ENCODE results near the gene EP300. TPM values are rescaled to one million over a fixed set of nuclear protein-coding genes. Genes with fewer than 3 reads are reported as not detected.

Gene EP300
- total RNA-seq, 3 donors from 2014 or later = 61.7 to 92.1 (median 88.1) TPM

DNA sequence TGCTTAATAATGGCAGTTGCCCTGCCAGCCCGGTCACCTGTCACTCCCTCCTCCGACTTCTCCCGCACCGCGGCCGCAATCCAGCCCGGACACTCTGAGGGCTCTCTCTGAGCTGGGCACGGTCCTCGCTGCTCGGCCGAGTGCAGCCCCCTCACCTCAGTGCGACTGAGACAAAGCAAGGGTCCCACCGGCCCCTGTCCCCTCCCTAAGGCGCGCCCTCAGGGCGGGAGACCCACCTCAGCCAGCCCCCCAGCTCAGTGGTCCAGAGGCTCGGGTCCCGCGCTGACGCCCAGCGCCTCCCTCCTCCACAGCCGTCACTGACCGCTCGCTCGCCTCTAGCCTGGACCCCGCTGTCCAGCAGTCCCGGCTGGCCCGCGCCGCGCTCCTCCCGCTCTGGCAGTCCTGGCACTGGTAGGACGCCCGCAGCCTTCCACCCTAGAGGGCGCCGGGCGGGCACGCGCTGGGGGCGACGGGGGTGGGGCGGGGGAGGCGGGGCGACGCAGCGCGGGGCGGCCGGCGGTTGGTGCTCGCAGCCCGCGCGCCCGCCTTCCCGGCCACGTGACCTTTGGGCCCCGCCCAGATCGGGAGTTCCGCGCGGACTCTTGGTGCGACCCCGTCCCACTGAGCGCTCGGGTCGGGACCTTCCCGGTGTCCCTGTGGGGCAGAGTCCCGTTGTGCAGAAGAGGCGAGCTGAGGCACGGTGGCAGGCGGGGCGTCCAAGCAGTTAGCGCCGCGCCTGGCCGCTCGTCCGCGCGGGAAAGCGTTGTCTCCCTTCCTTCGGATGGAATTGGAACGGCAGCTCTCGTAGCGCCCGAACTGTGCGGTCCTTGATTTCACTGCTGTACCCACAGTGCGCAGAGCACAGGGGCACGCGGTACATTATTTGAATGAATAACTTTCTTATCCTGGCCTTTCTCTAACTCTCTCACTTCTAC, 104.9 kb downstream of the EP300 start:
- Histone ChIP-seq H3K4me1 (ENCODE audit: low read depth) (peaks cover 15% of the 10 kb centered on the region), H3K36me3 (ENCODE audit: low read depth) (no peaks in the 10 kb centered on the region), H3K9me3 (no peaks in the 10 kb centered on the region), H3K4me3 (peak overlapping the region; percentile 57)
- ATAC-seq = peak; percentile 94
- intact Hi-C loops (cut with DNase I, micrococcal nuclease) = no loop called here
- TF ChIP-seq, protein P1, sequence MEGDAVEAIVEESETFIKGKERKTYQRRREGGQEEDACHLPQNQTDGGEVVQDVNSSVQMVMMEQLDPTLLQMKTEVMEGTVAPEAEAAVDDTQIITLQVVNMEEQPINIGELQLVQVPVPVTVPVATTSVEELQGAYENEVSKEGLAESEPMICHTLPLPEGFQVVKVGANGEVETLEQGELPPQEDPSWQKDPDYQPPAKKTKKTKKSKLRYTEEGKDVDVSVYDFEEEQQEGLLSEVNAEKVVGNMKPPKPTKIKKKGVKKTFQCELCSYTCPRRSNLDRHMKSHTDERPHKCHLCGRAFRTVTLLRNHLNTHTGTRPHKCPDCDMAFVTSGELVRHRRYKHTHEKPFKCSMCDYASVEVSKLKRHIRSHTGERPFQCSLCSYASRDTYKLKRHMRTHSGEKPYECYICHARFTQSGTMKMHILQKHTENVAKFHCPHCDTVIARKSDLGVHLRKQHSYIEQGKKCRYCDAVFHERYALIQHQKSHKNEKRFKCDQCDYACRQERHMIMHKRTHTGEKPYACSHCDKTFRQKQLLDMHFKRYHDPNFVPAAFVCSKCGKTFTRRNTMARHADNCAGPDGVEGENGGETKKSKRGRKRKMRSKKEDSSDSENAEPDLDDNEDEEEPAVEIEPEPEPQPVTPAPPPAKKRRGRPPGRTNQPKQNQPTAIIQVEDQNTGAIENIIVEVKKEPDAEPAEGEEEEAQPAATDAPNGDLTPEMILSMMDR (IDR thresholded peaks at IDR 0.05) = no peak
- DNase-seq = peak; percentile 87 to 90 (median 89)

DNA sequence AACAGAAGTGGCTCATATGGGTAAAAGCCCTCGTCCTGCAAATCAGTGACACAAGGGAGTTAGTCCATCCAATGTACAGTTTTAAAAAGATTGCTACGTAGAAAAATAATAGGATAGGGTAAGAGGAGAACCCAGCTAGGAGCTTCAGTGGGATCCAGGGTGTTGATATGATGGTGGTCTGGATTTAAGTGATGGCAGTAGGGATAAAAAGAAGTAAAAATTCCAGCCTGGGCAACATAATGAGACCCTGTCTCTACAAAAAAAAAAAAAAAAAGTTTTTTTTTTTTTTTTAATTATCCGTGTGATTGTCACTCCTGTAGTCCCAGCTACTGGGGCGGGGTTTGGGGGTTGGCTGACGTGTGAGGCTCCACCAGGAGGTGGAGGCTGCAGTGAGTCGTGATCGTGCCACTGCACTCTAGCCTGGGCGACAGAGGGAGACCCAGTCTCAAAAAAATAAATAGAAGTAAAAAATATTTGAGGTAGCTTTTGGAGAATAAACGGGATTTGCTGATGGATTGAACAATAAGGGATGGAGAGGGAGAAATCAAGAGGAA, 105.7 kb downstream of the EP300 start:
- no peak overlapping the region for H3K4me3 ChIP-seq
- intact Hi-C loops (cut with DNase I, micrococcal nuclease) = no loop called here
- TF ChIP-seq, protein P1 (IDR thresholded peaks at IDR 0.05) = no peak
- no peaks in the 10 kb centered on the region for H3K9me3 ChIP-seq
- ATAC-seq (peak; percentile 36), DNase-seq (peak; percentile 58 to 66 (median 59))
- H3K36me3 ChIP-seq (ENCODE audit: low read depth) = no peaks in the 10 kb centered on the region
- H3K4me1 ChIP-seq (ENCODE audit: low read depth) = peaks cover 15% of the 10 kb centered on the region

DNA sequence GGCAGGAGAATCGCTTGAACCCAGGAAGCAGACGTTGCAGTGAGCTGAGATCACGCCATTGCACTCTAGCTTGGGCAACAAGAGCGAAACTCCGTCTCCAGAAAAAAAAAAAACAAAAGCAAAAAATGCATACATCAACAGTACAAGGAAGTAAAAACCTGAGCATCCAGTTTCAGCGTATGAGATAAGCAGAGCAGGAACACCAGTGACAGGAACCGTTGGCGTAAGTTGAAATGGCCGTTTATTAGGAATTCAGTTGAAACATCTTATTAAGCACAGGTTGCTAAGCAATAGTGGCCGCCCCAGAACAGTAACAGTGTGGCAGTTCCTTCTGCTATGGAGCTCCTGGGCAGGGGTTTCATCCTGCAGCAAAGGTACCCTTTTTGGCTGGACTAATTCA, 108.7 kb downstream of the EP300 start:
- TF ChIP-seq, protein P1 (IDR thresholded peaks at IDR 0.05) = no peak
- intact Hi-C loops (cut with DNase I, micrococcal nuclease) = no loop called here

DNA sequence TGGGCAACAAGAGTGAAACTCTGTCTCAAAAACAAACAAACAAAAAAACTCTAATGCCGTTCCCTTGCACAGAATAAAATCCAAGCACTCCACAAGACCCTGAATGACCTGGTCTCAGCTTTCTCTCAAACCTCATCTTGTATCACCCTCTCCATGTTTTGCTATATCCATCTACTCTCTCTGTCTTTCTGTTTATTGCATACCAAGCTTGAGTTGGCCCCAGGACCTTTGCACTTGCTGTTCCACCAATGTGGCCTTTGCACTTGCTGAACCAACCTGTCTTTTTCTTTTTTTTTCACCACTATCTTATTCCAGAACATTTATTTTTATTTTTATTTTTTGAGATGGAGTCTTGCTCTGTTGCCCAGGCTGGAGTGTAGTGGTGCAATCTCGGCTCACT, 110.7 kb downstream of the EP300 start:
- TF ChIP-seq, protein P1 (IDR thresholded peaks at IDR 0.05) = no peak
- Histone ChIP-seq H3K4me1 (ENCODE audit: low read depth) (peaks cover 15% of the 10 kb centered on the region), H3K4me3 (no peak overlapping the region), H3K9me3 (no peaks in the 10 kb centered on the region), H3K36me3 (ENCODE audit: low read depth) (no peaks in the 10 kb centered on the region)
- DNase-seq (no peak), ATAC-seq (no peak)
- intact Hi-C loops (cut with DNase I, micrococcal nuclease) = no loop called here

More for the DNA sequence above, 108.7 kb downstream of the EP300 start:
- peaks cover 21% of the 10 kb centered on the region for H3K4me1 ChIP-seq (ENCODE audit: low read depth)
- H3K36me3 ChIP-seq (ENCODE audit: low read depth) = no peaks in the 10 kb centered on the region
- no peak for ATAC-seq
- no peaks in the 10 kb centered on the region for H3K9me3 ChIP-seq
- DNase-seq = no peak
- no peak overlapping the region for H3K4me3 ChIP-seq

DNA sequence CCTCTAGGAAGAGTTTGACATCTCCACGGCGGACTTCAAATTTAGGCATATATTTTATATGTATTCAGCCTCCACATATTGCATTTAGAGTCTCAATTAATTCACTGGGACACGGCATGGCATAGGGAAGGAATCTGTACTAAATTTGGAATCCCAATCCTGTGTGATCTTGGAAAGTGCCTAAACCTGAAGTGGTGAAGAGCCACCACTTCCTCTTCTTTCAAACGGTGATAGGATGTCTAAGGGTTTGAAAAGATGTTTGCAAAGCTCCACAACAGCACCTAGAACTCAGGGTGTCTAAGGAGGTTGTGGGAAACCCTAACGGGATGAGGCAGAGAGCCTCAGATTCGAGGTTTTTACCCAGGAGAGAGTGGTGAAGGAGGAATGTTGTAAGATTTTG, 111.7 kb downstream of the EP300 start:
- Histone ChIP-seq H3K4me3 (no peak overlapping the region), H3K9me3 (no peaks in the 10 kb centered on the region), H3K4me1 (ENCODE audit: low read depth) (peaks cover 8% of the 10 kb centered on the region), H3K36me3 (ENCODE audit: low read depth) (no peaks in the 10 kb centered on the region)
- intact Hi-C loops (cut with DNase I, micrococcal nuclease) = no loop called here
- TF ChIP-seq, protein P1 (IDR thresholded peaks at IDR 0.05) = no peak
- no peak for DNase-seq
- ATAC-seq = no peak

Measured in mucosa of descending colon (tissue), 3 donors.